ENCODE data around the gene ARHGAP30.

Gene ARHGAP30

DNA sequence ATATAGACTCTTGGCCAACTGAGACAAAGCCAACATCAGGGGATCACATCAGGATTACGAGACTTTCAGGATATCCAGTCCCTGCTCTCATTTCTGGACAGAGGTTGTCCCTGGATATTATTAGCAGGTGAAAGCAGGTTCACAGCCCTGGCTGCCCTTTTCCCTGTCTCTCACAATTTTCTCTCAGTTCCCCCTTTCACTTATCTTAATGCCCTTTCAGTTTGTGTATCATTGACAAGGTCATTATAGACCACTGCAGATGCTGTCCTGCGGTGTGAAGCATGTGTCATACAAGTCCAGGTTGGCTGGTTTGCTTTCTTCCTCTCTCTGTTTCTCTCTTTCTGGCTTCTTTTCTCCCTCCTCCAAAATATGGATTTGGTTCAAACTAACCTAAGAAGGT lies 26.3 kb upstream of the ARHGAP30 start:
- TF ChIP-seq, protein P1, sequence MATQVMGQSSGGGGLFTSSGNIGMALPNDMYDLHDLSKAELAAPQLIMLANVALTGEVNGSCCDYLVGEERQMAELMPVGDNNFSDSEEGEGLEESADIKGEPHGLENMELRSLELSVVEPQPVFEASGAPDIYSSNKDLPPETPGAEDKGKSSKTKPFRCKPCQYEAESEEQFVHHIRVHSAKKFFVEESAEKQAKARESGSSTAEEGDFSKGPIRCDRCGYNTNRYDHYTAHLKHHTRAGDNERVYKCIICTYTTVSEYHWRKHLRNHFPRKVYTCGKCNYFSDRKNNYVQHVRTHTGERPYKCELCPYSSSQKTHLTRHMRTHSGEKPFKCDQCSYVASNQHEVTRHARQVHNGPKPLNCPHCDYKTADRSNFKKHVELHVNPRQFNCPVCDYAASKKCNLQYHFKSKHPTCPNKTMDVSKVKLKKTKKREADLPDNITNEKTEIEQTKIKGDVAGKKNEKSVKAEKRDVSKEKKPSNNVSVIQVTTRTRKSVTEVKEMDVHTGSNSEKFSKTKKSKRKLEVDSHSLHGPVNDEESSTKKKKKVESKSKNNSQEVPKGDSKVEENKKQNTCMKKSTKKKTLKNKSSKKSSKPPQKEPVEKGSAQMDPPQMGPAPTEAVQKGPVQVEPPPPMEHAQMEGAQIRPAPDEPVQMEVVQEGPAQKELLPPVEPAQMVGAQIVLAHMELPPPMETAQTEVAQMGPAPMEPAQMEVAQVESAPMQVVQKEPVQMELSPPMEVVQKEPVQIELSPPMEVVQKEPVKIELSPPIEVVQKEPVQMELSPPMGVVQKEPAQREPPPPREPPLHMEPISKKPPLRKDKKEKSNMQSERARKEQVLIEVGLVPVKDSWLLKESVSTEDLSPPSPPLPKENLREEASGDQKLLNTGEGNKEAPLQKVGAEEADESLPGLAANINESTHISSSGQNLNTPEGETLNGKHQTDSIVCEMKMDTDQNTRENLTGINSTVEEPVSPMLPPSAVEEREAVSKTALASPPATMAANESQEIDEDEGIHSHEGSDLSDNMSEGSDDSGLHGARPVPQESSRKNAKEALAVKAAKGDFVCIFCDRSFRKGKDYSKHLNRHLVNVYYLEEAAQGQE (IDR thresholded peaks at IDR 0.05; ENCODE audit: low read depth) = no peak
- TF ChIP-seq TEAD4 (IDR thresholded peaks at IDR 0.05) (no peak), RAD21 (IDR thresholded peaks at IDR 0.05; ENCODE audit: low read depth) (no peak), TAF1 (IDR thresholded peaks at IDR 0.05; ENCODE audit: low read depth) (no peak), EGR1 (IDR thresholded peaks at IDR 0.05) (no peak), YY1 (IDR thresholded peaks at IDR 0.05; ENCODE audit: low read depth) (no peak), FOXM1 (IDR thresholded peaks at IDR 0.05; ENCODE audit: borderline replicate concordance, low read depth) (no peak), CREB1 (IDR thresholded peaks at IDR 0.05; ENCODE audit: low read depth) (no peak), NFIC (IDR thresholded peaks at IDR 0.05) (no peak), TCF12 (IDR thresholded peaks at IDR 0.05; ENCODE audit: low read depth) (no peak), EP300 (IDR thresholded peaks at IDR 0.05; ENCODE audit: borderline replicate concordance) (no peak), ZBTB7A (IDR thresholded peaks at IDR 0.05; ENCODE audit: low read depth) (no peak), CEBPB (IDR thresholded peaks at IDR 0.05) (no peak)
- TF ChIP-seq, protein P2, sequence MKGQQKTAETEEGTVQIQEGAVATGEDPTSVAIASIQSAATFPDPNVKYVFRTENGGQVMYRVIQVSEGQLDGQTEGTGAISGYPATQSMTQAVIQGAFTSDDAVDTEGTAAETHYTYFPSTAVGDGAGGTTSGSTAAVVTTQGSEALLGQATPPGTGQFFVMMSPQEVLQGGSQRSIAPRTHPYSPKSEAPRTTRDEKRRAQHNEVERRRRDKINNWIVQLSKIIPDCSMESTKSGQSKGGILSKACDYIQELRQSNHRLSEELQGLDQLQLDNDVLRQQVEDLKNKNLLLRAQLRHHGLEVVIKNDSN (IDR thresholded peaks at IDR 0.05) = no peak
- TF ChIP-seq, protein P3, sequence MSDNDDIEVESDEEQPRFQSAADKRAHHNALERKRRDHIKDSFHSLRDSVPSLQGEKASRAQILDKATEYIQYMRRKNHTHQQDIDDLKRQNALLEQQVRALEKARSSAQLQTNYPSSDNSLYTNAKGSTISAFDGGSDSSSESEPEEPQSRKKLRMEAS (IDR thresholded peaks at IDR 0.05) = no peak

DNA sequence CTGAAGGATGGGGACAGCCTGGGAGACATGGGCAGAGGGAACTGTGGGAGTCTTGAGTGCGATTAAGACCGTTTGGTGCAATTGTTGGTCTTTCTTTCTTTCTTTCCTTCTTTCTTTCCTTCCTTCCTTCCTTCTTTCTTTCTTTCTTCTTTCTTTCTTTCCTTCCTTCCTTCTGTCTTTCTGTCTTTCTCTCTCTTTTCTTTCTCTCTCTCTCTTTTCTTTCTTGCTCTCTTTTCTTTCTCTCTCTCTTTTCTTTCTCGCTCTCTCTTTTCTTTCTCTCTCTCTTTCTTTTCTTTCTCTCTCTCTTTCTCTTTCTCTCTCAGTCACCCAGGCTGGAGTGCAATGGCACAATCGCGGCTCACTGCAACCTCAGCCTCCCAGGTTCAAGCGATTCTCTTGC lies 25.5 kb upstream of the ARHGAP30 start:
- TF ChIP-seq CREB1 (IDR thresholded peaks at IDR 0.05; ENCODE audit: low read depth) (no peak), EGR1 (IDR thresholded peaks at IDR 0.05) (no peak)

DNA sequence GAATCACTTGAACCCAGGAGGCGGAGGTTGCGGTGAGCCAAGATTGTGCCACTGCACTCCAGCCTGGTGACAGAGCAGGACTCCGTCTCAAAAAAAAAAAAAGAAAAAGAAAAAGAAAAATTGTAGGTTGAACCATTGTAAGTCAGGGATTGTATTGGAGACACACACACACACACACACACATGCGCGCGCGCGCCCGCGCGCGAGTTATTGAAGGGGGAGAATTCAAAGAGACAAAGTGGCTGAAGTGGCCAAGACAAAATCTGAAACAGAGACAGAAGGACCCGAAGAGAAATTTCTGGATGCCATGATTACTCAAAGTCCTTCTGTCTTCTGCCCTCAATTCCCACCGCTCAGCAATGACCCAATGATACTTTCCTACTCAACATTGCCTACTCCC lies 24.8 kb upstream of the ARHGAP30 start:
- TF ChIP-seq, protein P1 (IDR thresholded peaks at IDR 0.05; ENCODE audit: low read depth) = no peak
- TF ChIP-seq CEBPB (IDR thresholded peaks at IDR 0.05) = no peak
- TF ChIP-seq NFIC (IDR thresholded peaks at IDR 0.05) = no peak
- no peak for TF ChIP-seq FOXM1 (IDR thresholded peaks at IDR 0.05; ENCODE audit: borderline replicate concordance, low read depth)
- no peak for TF ChIP-seq CREB1 (IDR thresholded peaks at IDR 0.05; ENCODE audit: low read depth)
- TF ChIP-seq ZBTB7A (IDR thresholded peaks at IDR 0.05; ENCODE audit: low read depth) = no peak
- no peak for TF ChIP-seq EP300 (IDR thresholded peaks at IDR 0.05; ENCODE audit: borderline replicate concordance)

DNA sequence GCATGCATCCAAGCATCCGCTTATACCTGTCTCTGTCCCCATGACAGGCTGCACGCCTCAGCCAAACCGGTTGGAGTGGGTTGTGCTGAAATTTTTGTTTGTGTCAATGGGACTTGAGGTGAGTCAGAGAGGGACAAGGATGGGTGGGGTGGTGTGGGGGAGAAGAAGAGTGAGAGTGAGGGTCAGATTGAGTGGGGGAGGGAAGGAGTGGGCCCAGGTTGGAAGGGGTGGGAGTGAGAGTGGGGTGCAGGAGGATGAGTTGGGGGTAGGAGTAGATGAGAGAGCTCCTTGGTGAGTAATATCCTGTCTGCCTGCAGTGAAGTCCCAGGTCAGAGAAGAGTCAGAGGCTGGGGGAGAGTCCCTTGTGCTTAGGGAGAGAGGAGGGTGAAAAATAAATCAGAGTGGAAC lies 22.9 kb upstream of the ARHGAP30 start:
- TF ChIP-seq TEAD4 (IDR thresholded peaks at IDR 0.05) (no peak), FOXM1 (IDR thresholded peaks at IDR 0.05; ENCODE audit: borderline replicate concordance, low read depth) (no peak), EP300 (IDR thresholded peaks at IDR 0.05; ENCODE audit: borderline replicate concordance) (no peak), CEBPB (IDR thresholded peaks at IDR 0.05) (no peak), TCF12 (IDR thresholded peaks at IDR 0.05; ENCODE audit: low read depth) (no peak), YY1 (IDR thresholded peaks at IDR 0.05; ENCODE audit: low read depth) (no peak), RAD21 (IDR thresholded peaks at IDR 0.05; ENCODE audit: low read depth) (no peak), TAF1 (IDR thresholded peaks at IDR 0.05; ENCODE audit: low read depth) (no peak), NFIC (IDR thresholded peaks at IDR 0.05) (no peak), EGR1 (IDR thresholded peaks at IDR 0.05) (no peak), CREB1 (IDR thresholded peaks at IDR 0.05; ENCODE audit: low read depth) (no peak), ZBTB7A (IDR thresholded peaks at IDR 0.05; ENCODE audit: low read depth) (no peak)
- TF ChIP-seq, protein P2 (IDR thresholded peaks at IDR 0.05) = no peak
- TF ChIP-seq, protein P3 (IDR thresholded peaks at IDR 0.05) = no peak
- TF ChIP-seq, protein P1 (IDR thresholded peaks at IDR 0.05; ENCODE audit: low read depth) = no peak

Data from Ishikawa (cell line).